Nucleus accumbens (tissue), 56 donors: Measurements from ENCODE around the gene S100A16.
"Not testable (repeated sequence)": the region's sequence is repeated elsewhere in the genome, so short reads cannot be mapped to it uniquely, and the experiment has no call there.

Experiments used
- DNase-seq, 56 donors: peaks; one replicate each; lab custom pipeline; 2025; lab: John Stamatoyannopoulos, UW

The S100A16 gene

DNA sequence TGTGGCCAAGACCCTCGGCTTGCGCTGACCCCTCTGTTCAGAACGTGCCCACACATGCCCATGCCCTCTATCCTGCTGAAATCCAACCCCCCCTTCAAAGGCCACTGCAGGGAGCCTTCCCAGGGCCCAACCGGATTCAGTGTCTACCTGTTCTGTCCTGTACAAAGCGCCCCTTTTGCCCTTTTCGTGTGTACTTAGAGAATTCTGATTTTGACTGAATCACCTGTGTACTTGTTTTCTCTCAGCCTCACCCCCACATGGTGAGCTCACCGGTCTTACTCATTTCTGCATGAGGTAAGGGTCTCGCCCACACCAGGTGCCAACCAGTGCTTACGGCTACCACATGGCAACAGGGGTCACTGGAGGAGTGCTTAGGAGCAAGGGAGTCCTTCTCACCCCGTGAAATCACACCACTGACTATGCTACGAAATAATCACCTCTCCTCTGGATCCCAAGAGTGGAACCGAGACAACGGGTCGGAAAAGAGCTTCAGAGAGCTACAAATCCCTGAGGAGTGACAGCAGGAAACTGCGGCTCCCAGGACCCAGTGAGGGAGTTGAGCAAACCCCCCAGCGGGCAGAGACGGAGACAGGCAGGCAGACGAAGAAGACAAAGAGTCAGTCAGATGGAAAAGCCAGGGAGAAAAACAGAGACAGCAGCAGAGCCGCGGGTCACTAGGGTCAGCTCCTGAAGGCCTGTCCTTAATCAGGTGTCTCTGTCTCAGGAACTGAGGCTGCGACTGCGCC lies 45.1 kb downstream of the S100A16 start:
- DNase-seq = peak in 1 of 56 donors; percentile 24

DNA sequence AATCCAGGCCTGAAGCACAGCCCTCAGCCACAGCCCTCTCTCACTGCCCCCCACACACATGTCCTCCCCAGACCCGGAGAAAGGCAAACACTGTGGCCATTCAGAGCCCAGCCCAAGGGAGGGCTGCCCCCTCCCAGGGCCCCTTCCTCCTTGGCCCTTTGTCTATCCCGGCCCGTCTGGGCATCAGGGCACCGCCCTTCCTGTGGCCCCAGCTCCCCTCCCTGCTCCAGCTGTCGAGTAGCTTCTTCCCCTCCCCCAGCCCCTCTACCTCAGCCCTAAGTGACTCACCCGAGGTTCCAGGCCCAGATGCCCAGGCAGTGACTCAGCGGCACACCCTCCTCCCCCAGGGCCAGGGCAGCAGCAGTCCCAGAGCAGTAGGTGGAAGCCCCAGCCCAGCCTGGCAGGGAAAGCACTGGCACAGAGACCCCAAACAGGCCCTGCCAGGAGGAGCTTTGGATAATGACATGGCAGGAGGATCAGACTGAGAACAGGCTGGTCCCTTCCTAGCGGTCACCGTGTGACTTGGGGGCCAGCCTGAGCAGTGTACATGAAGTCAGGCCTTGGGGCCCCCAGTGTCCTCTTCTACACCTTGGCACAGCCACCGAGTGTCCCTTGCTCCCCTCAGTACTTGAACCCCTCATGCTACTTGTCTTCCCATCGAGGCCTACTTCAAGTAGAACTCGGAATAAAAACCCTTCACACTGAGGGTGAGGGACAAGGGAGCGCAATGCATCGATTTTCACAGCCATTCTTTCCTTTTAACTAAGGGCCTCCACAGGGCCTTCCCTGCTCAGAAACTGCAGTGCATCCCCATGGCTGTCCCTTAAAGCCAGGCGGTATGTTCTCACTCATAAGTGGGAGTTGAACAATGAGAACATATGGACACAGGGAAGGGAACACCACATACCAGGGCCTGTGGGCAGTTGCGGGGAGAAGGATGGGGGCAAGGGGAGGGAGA lies 46.2 kb downstream of the S100A16 start:
- peak in 40 of 56 donors; percentile 7 to 94 (median 36) for DNase-seq

DNA sequence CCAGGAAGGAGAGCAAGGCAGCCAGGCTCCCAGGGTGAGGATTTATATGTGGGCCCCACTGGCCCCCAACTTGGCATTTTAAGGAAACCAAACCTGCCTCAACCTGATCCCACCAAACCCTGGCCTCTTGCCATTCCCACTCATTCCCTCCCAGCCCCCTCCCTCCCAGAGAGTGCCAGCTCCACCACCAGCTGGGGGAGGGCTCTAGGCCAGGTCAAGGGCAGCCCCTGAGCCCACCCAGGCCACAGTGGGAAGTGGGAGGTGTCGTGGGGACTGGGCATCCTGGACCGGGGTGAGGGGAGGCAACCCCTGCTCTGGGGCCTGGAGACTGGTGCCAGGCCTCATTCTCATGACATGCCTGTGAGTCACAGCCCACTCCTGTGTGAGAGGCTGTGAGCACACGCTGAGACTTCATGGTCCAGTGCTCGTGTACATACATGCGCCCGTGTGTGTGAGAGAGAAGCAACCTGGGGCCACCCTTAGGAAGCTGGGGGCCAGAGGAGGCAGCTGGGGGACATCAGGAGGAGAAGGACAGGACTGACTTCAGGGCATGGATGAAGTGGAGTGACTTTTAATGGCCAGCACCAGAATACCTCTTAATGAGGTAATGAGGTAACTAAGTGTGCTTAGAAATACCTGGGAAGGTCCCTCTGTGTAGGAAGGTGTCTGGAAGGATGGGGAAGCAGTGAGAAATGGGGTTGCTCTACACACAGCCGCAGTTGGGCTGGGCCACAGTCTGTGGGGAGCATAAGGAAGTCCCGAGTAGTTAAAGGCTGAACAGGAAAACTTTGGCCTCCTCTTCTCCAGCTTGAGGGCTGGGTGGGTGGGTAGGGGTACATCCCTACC lies 47.2 kb downstream of the S100A16 start, which contains the start of gene S100A2:
S100A2 (minus strand) TSS at position 316 of the 846 bp plus-strand sequence. CDS start 1,967 bp downstream, outside the sequence.
- peak in 1 of 56 donors; percentile 61 for DNase-seq

DNA sequence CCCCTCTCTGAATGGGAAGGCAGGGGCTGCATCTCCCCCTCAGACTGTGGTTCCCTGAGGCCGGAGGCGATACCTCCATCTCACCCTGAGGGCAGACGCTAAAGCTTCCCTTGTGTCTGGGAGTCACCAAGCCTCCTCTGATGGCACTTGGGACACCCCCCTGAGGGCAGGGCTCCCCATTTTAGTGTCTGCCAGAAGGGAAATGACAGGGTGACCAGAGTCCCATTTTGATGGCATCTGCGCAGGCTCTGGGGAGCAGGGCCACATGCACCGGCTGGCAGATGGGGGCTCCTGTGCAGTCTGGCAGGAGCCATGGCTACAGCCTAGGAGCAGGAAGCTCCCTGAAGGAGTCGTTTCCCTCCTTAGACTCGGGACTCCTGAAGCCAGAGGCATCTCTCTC lies 48.9 kb downstream of the S100A16 start:
- no peak for DNase-seq

DNA sequence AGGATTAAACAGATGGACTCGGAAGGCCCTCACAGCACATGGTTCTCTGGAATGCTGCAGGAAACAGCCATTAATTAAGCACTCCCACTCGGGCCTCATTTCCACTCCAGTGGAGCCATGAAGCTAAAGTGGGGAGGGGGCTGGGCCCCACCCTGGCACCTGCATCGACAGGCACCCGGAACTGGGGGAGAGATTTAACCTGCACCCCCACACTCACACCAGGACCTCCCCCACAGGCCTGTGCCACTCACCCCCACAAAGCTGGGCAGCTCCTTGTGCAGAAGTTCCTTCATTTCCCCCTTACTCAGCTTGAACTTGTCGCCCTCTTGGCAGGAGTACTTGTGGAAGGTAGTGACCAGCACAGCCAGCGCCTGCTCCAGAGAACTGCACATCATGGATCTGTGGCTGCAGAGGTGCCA lies 49.4 kb downstream of the S100A16 start:
- DNase-seq = no peak

DNA sequence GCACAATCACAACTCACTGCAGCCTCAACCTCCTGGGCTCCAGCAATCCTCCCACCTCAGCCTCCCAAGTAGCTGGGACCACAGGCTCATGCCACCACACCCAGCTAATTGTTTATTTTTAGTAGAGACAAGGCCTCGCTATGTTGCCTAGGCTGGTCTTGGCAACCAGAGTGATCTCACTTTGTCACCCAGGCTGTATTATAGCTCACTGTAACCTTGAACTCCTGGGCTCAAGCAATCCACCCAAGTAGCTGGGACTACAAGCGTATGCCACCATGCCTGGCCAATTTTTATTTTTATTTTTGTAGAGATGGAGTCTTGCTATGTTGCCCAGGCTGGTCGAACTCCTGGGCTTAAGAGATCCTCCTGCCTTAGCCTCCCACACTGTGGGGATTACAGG lies 50.9 kb downstream of the S100A16 start:
- not testable (repeated sequence) for DNase-seq

DNA sequence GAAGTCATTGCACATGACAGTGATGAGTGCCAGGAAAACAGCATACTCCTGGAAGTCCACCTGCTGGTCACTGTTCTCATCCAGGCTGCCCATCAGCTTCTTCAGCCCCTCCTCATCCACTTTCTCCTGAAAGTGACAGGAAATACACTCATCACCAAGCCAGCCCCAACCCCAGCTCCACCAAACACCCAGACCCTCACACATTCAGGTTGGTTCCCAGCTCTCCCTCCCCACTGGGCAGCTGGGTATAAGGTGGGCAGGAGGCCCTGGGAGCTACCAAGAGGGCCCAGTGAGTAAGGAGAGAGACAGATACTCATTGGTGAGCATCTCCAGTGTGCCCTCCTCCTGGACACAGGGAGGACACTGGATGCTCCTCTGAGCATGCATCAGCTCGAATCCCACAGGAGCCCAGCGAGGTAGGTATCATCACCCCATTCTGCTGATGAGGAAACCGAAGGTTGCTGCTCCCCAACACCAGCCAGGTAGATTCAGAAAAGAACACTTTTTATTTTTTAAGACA lies 51.4 kb downstream of the S100A16 start:
- no peak for DNase-seq

DNA sequence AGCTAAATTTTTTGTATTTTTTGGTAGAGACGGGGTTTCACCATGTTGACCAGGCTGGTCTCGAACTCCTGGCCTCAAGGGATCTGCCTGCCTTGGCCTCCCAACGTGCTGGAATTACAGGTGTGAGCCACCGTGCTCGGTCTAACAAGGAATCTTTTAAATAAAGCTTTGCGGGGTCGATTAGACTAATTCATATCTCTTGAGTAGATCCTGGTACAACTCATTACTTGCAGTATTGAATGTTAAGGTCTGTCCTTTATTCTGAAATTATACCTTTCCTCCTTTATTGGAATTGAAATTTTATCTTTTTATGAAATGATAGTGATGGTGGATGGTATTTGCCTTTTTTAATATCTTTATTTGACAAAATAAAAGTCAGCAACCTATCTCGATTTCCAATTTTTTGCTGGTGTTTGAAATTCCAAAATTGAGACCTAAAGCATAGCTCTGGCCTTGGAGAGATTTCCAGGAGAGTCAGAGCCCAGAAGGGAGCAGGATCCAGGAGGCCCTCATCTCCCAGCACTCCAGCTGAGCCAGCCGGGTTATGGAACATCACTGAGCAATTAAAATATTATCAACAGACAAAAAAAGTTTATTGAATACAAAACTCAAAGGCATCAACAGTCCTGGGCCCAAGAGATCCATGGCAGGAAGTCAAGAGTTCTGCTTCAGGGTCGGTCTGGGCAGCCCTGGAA lies 52.0 kb downstream of the S100A16 start:
- DNase-seq = no peak

DNA sequence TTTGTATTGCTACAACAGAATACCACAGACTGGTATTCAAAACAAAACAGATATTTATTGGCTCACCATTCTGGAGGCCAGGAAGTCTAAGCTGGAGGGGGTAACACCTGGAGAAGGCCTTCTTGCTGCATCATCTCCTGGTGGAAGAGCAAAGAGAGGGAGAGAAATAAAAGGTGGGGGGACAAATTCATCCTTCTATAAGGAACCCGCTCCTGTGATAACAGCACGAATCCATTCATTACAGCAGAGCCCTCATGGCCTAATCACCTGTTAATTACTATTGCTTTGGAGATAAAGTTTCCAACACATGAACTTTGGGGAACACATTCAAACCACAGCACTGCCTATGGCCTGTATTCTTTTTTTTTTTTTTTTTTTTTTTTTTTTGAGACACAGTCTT lies 52.7 kb downstream of the S100A16 start:
- no peak for DNase-seq

DNA sequence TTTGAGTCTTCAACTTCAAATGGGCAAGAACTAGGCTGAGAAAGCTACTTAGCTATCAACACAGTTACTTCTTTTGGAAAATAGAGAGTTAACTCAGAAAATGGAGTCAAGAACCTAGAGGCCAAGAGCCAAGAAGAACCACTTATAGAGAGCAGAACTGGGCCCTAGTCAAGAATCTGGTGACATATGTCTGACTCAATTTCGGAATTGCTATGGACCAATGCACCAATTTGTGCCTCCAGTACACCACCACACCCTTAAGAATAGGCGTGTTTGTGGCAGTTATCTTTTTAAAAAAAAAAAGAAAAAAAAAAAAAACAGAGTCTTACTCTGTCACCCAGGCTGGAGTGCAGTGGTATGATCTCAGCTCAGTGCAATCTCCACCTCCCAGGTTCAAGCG lies 55.1 kb downstream of the S100A16 start:
- no peak for DNase-seq
